OCI-LY1 (cell line): Measurements from ENCODE around the gene RBPJL.

Source experiments
- CTCF ChIP-seq: fragments of 200-600 bp; sonication (generic), shearing (Covaris generic); IDR thresholded peaks from 2 replicates; pipeline ENCODE4 v1.5.1; 2017; ENCODE audit warnings: mild to moderate bottlenecking, antibody characterized with exemption, low read length, moderate library complexity, mixed read lengths
- EZH2 ChIP-seq: fragments of 200-600 bp; sonication (generic), shearing (Covaris generic); IDR thresholded peaks from 2 replicates; pipeline ENCODE4 v1.8.0; 2017; ENCODE audit warnings: borderline replicate concordance, mixed run types, mild to moderate bottlenecking, antibody characterized with exemption, low read length, moderate library complexity, mixed read lengths

GRCh38 chr20:45362804-45363610 is 56.4 kb downstream of the RBPJL start, which contains the start of gene SYS1:
- peak; percentile 82 for TF ChIP-seq CTCF
- TF ChIP-seq EZH2 = no peak
